GM08714 (cell line): ENCODE data around the gene EHMT1.
A peak's percentile ranks its signal among the peaks of the same experiment; 100 is the strongest.
"Not testable (repeated sequence)": the region's sequence is repeated elsewhere in the genome, so short reads cannot be mapped to it uniquely, and the experiment has no call there.

Experiments
- H3K4me3 ChIP-seq: fragments of 200-500 bp; sonication (Bioruptor generic); 2 replicates; pipeline ENCODE4 v1.5.1; 2014; ENCODE audit warnings: mild to moderate bottlenecking, low read length, inconsistent platforms
- ZNF274 ChIP-seq: IDR thresholded peaks from 2 replicates; pipeline ENCODE4 v1.6.1; 2012; ENCODE audit warnings: mild to moderate bottlenecking, low read depth, low read length

EHMT1 gene

GRCh38 chr9:137705906-137706305 is 87.1 kb downstream of the EHMT1 start:
- no peak for TF ChIP-seq ZNF274
- H3K4me3 ChIP-seq: peak overlapping the region; percentile 33; the same call in 1 of the 2 replicates

GRCh38 chr9:137707361-137707760 is 88.6 kb downstream of the EHMT1 start:
- TF ChIP-seq ZNF274: no peak
- H3K4me3 ChIP-seq: no peak overlapping the region

- no peak overlapping the region for H3K4me3 ChIP-seq
- no peak for TF ChIP-seq ZNF274
These were observed 89.9 kb downstream of the EHMT1 start for GRCh38 chr9:137708590-137709284.

GRCh38 chr9:137709411-137710101 is 90.8 kb downstream of the EHMT1 start:
- no peak for TF ChIP-seq ZNF274
- H3K4me3 ChIP-seq: no peak overlapping the region

- TF ChIP-seq ZNF274: no peak
- H3K4me3 ChIP-seq: no peak overlapping the region
These were observed 91.9 kb downstream of the EHMT1 start for GRCh38 chr9:137710704-137711103.

GRCh38 chr9:137711678-137712105 is 92.9 kb downstream of the EHMT1 start:
- no peak overlapping the region for H3K4me3 ChIP-seq
- TF ChIP-seq ZNF274: no peak

GRCh38 chr9:137715321-137715720 is 96.5 kb downstream of the EHMT1 start:
- H3K4me3 ChIP-seq: no peak overlapping the region
- no peak for TF ChIP-seq ZNF274

- H3K4me3 ChIP-seq: not testable (repeated sequence)
These were observed 97.3 kb downstream of the EHMT1 start for GRCh38 chr9:137715866-137716693.

GRCh38 chr9:137716694-137717287 is 98.0 kb downstream of the EHMT1 start:
- H3K4me3 ChIP-seq: no peak overlapping the region
- TF ChIP-seq ZNF274: no peak

GRCh38 chr9:137717776-137718327 is 99.0 kb downstream of the EHMT1 start:
- no peak overlapping the region for H3K4me3 ChIP-seq
- no peak for TF ChIP-seq ZNF274

GRCh38 chr9:137719194-137719593 is 100.4 kb downstream of the EHMT1 start:
- no peak for TF ChIP-seq ZNF274
- H3K4me3 ChIP-seq: no peak overlapping the region

GRCh38 chr9:137720571-137721110 is 101.8 kb downstream of the EHMT1 start:
- no peak overlapping the region for H3K4me3 ChIP-seq
- no peak for TF ChIP-seq ZNF274

- TF ChIP-seq ZNF274: no peak
- no peak overlapping the region for H3K4me3 ChIP-seq
These were observed 102.7 kb downstream of the EHMT1 start for GRCh38 chr9:137721479-137721878.

- no peak overlapping the region for H3K4me3 ChIP-seq
- TF ChIP-seq ZNF274: no peak
These were observed 103.1 kb downstream of the EHMT1 start for GRCh38 chr9:137721899-137722298.
